Activated naive CD4-positive, alpha-beta T cell treated with anti-CD3 and anti-CD28 coated beads for 36 hours (primary cell): ENCODE results near the gene CAMTA1. TPM values are rescaled to one million over a fixed set of nuclear protein-coding genes. Genes with fewer than 3 reads are reported as not detected.
"Not testable (repeated sequence)": the region's sequence is repeated elsewhere in the genome, so short reads cannot be mapped to it uniquely, and the experiment has no call there.

Experiments used
- CTCF ChIA-PET: fragments of 350-600 bp; sonication (Branson Sonifier 250); formaldehyde crosslinking; loops from one replicate; lab custom pipeline; 2021; ENCODE audit warnings: antibody characterized with exemption; lab: Charles Lee
- DNase-seq: peaks from one replicate; pipeline ENCODE4 v3.0.0-alpha.2; 2020
- H3K27ac Mint-ChIP-seq: one replicate; pipeline ENCODE4 v1.8.0; 2021; ENCODE audit warnings: mild to moderate bottlenecking, mixed read lengths
- H3K27me3 Mint-ChIP-seq: one replicate; pipeline ENCODE4 v1.8.0; 2021; ENCODE audit warnings: low read depth, mixed read lengths
- H3K36me3 Mint-ChIP-seq: one replicate; pipeline ENCODE4 v1.8.0; 2021; ENCODE audit warnings: low read depth, mixed read lengths
- H3K4me1 Mint-ChIP-seq: one replicate; pipeline ENCODE4 v1.8.0; 2021; ENCODE audit warnings: low read depth, mixed read lengths
- H3K4me3 Mint-ChIP-seq: one replicate; pipeline ENCODE4 v1.8.0; 2021; ENCODE audit warnings: mild to moderate bottlenecking, moderate library complexity, mixed read lengths
- H3K9me3 Mint-ChIP-seq: one replicate; pipeline ENCODE4 v1.8.0; 2021; ENCODE audit warnings: mixed read lengths
- intact Hi-C: fragments of 100-400 bp; cut with micrococcal nuclease; formaldehyde crosslinking; loops from one replicate; pipeline ENCODE4 v1.15.1; 2023
- total RNA-seq, 2 experiments: library from RNA; stranded (reverse); gene quantifications; one replicate each; pipeline ENCODE4 v1.2.3, GENCODE V29; 2021

Gene CAMTA1
- total RNA-seq, 2 experiments from 2014 or later: 61.5 to 70.9 TPM

DNA sequence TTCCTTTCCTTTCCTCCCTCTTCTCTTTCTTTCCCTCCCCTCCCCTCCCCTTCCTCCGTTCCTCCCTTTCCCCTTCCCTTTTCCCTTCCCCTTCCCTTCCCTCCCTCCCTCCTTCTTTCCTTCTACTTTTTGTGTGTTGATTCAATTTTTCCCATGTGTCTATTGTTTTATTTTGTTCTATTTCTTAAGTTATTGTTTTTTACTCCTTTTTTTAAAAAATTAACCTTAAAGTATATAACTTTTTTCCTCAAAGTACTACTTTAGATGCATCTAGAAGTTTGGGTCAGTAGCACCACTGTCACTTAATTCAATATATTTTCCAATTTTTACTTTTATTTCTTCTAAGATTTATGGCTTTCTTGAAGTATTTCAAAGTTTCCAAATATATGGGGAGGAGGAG, 537.7 kb downstream of the CAMTA1 start:
- CTCF ChIA-PET: no interaction called here
- Mint-ChIP-seq H3K4me3 (no peak overlapping the region), H3K9me3 (peaks cover 9% of the 10 kb centered on the region), H3K27me3 (peaks cover 16% of the 10 kb centered on the region), H3K36me3 (no peaks in the 10 kb centered on the region), H3K27ac (no peak overlapping the region), H3K4me1 (no peaks in the 10 kb centered on the region)
- intact Hi-C loops: no loop called here
- no peak for DNase-seq

GRCh38 chr1:7325254-7325653, 540.0 kb downstream of the CAMTA1 start:
- intact Hi-C loops: no loop called here
- H3K9me3 Mint-ChIP-seq: peaks cover 12% of the 10 kb centered on the region
- CTCF ChIA-PET: no interaction called here

DNA sequence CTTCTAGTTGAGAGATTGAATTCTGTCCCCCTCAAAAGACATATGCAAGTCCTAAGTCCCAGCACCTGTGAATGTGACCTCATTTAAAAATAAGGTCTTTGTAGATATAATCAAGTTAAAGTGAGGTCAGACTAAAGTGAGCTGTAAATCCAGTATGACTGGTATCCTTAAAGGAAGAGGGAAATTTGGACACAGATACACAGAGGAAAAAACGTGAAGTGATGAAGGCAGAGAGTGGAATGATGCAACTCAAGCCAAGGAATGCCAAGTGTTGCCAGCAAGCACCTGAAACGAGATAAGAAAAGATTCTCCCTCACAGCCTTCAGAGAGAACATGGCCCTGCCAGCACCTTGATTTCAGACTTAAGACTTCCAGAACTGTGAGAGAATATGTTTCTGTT, 541.1 kb downstream of the CAMTA1 start:
- intact Hi-C loops: no loop called here
- DNase-seq: no peak
- CTCF ChIA-PET: no interaction called here
- Mint-ChIP-seq H3K27me3 (peaks cover 16% of the 10 kb centered on the region), H3K4me1 (no peaks in the 10 kb centered on the region), H3K27ac (no peak overlapping the region), H3K9me3 (peaks cover 12% of the 10 kb centered on the region), H3K36me3 (no peaks in the 10 kb centered on the region), H3K4me3 (no peak overlapping the region)

More at GRCh38 chr1:7325254-7325653, 540.0 kb downstream of the CAMTA1 start:
- Mint-ChIP-seq H3K27ac (no peak overlapping the region), H3K36me3 (no peaks in the 10 kb centered on the region), H3K4me1 (no peaks in the 10 kb centered on the region), H3K4me3 (no peak overlapping the region), H3K27me3 (peaks cover 16% of the 10 kb centered on the region)
- DNase-seq: no peak

- Mint-ChIP-seq H3K36me3 (no peaks in the 10 kb centered on the region), H3K27me3 (peaks cover 18% of the 10 kb centered on the region), H3K4me1 (no peaks in the 10 kb centered on the region), H3K4me3 (no peak overlapping the region), H3K27ac (no peak overlapping the region), H3K9me3 (peaks cover 12% of the 10 kb centered on the region)
- no peak for DNase-seq
- CTCF ChIA-PET: no interaction called here
- intact Hi-C loops: no loop called here
These were observed 542.6 kb downstream of the CAMTA1 start for GRCh38 chr1:7327849-7328248.

DNA sequence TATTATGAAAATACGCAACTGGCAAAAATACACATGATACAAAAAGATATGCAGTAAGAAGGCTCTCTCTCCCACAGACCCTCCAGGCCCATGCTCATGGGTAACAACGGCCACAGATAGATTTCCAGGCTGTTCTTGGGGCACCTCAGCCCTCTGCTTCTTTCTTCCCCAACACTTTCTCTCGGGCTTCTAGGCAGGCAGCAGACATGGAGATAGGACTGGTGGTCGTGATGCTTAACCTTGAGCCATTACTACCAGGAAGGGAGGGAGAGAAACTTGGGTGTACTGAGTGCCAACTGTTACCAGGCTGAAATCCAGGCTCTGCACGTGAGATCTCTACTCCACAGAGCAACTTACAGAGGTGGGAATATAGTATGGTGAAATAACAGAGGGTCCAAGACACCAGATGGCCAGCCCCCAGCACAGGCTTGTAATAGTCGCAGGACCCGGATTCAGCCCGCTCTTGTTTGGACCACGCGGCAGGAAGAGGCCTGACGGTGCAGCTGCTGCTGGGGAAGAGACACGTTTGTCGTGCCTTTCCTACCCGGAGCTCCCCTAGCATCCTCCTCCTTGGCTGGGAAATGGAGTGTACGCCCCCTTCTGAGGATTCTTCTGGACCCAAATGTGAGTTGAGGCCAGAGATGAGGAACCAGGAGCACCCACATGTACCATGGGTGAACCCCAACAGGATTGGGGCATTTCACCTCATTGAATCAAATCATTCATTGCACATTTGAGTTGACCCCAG, 544.8 kb downstream of the CAMTA1 start:
- no peak for DNase-seq
- Mint-ChIP-seq H3K9me3 (peaks cover 12% of the 10 kb centered on the region), H3K4me1 (no peaks in the 10 kb centered on the region), H3K36me3 (no peaks in the 10 kb centered on the region), H3K27ac (no peak overlapping the region), H3K27me3 (peaks cover 19% of the 10 kb centered on the region), H3K4me3 (no peak overlapping the region)
- CTCF ChIA-PET: no interaction called here
- intact Hi-C loops: no loop called here

DNA sequence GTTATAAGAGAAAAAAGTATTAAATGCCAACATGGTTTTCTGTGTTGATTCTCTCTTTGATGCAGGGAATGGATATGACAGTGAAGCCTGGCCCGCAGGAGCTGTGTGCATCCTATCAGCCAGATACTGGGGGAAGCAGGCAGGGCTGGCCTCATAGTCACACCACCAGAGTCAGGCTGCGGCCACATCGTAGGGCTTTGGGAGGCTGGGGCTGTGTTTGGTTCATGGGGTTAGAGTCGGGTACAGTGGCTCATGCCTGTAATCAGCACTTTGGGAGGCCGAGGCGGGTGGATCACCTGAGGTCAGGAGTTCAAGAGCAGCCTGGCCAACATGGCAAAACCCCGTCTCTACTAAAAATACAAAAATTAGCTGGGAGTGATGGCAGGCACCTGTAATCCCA, 545.5 kb downstream of the CAMTA1 start:
- intact Hi-C loops, H3K4me3 Mint-ChIP-seq, CTCF ChIA-PET, DNase-seq, H3K27ac Mint-ChIP-seq, H3K4me1 Mint-ChIP-seq, H3K36me3 Mint-ChIP-seq: not testable (repeated sequence)
- Mint-ChIP-seq H3K9me3 (peaks cover 12% of the 10 kb centered on the region), H3K27me3 (peaks cover 14% of the 10 kb centered on the region)

- Mint-ChIP-seq H3K4me3 (no peak overlapping the region), H3K36me3 (no peaks in the 10 kb centered on the region), H3K4me1 (no peaks in the 10 kb centered on the region), H3K27ac (no peak overlapping the region), H3K27me3 (peaks cover 10% of the 10 kb centered on the region), H3K9me3 (peaks cover 9% of the 10 kb centered on the region)
- intact Hi-C loops: no loop called here
- DNase-seq: no peak
- CTCF ChIA-PET: no interaction called here
These were observed 546.8 kb downstream of the CAMTA1 start for GRCh38 chr1:7331926-7332535.

DNA sequence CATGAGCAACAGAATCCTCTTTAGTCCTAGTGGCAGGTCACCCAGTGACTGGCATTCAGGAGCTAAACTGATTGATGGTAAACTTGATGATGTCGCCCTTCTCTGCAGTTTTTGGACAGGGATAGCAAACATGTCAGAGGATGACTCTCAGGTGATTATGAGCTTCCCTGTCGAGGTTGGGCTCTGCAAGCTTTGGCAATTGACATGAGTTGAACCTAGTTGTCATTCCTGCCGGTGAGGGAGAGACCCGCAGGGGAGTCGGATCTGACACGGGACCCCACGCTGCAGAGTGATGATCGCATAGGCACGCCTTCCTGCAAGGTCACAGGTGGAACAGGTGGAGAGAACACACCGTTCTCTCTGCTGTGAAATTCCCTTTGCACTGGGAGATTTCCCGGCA, 547.8 kb downstream of the CAMTA1 start:
- Mint-ChIP-seq H3K27ac (no peak overlapping the region), H3K4me3 (no peak overlapping the region), H3K9me3 (peaks cover 2% of the 10 kb centered on the region), H3K36me3 (no peaks in the 10 kb centered on the region), H3K4me1 (no peaks in the 10 kb centered on the region), H3K27me3 (peaks cover 8% of the 10 kb centered on the region)
- CTCF ChIA-PET: no interaction called here
- intact Hi-C loops: no loop called here
- no peak for DNase-seq

GRCh38 chr1:7333620-7334019, 548.4 kb downstream of the CAMTA1 start:
- H3K27ac Mint-ChIP-seq: no peak overlapping the region
- H3K9me3 Mint-ChIP-seq: no peaks in the 10 kb centered on the region
- no peak for DNase-seq
- no peaks in the 10 kb centered on the region for H3K4me1 Mint-ChIP-seq
- H3K36me3 Mint-ChIP-seq: no peaks in the 10 kb centered on the region
- H3K27me3 Mint-ChIP-seq: peaks cover 8% of the 10 kb centered on the region
- H3K4me3 Mint-ChIP-seq: no peak overlapping the region
- intact Hi-C loops: no loop called here
- CTCF ChIA-PET: no interaction called here

DNA sequence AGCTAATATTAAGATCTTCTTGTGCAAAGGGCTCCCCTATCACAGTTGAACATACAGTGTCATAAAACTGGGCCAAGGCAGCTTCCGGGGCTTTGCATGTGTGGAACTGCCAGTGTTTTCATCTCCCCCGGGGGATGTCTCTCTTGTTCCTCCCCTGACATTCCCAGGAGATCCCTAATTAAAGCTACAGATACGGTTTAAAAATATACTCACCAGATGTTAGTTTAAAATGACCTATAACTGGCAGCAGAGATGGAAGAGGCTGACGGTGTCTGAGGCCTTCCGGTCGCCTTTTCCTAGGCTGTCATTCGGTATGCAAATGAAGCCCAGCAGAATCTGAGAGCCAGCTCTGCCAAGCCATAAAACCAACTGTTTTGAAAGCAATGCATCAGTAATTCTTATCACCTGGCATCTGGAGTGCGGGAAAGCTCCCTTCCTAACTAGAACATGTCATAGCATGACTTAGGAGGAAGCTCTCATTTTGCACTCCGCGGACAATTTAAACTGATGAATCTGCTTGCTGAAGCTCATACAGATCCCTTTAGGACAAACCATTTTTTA, 549.3 kb downstream of the CAMTA1 start:
- Mint-ChIP-seq H3K27me3 (peaks cover 8% of the 10 kb centered on the region), H3K4me3 (no peak overlapping the region), H3K4me1 (no peaks in the 10 kb centered on the region), H3K27ac (no peak overlapping the region), H3K9me3 (no peaks in the 10 kb centered on the region), H3K36me3 (no peaks in the 10 kb centered on the region)
- CTCF ChIA-PET: no interaction called here
- intact Hi-C loops: no loop called here
- DNase-seq: no peak

DNA sequence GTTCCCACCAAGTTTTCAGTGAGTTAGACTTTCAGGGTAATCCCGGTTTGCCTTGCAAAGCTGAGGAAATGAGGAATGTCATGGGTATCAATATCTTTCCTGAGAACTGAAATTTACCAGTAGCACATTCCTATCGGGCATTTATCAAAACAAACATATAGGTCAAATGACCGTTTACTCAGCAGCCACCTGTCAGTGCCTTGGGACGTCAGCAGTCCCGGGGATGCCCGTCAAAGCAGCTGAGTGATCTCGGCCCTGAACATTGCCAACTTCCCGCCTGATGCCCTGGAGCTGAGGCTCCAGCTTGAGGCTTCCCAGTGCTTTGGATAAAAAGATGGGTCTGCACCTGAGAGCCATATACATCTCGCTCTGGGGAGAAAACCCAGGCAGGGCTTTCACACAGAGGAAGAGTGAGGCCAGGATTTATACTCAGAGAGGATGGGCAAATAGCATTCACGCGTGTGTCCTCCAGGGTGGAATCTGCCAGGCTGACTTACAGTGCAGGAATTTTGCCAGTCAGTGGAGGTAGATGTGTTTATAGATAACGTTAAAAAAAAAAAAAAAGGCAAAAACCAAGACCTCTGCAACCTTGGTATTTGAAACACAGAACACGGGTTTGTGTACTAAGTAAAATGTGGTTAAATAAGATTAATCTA, 550.1 kb downstream of the CAMTA1 start:
- CTCF ChIA-PET: interaction anchor here (0.6 kb wide), 2 partner anchors 56 to 417 kb away, joined by 3 read pairs; no protein-coding TSS in a partner anchor
- Mint-ChIP-seq H3K4me1 (no peaks in the 10 kb centered on the region), H3K9me3 (no peaks in the 10 kb centered on the region)

DNA sequence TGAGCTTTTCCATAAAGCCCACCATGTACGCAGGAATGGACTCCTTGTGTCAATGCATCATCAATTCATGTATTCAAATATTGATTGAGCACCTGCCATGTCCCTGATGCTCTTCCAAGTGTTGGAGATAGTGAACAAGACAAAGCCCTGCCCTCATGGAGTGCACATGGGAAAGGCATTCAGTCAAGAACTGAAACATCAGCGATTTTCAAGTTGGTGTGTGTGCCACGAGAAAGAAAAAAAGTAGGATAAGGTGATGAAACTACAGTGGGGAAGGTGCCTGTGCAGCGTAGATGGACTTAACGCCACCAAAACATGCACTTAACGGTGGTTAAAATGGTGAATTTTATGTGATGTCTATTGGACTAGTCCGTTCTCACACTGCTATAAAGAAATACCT, 553.2 kb downstream of the CAMTA1 start:
- Mint-ChIP-seq H3K36me3 (no peaks in the 10 kb centered on the region), H3K27me3 (peaks cover 5% of the 10 kb centered on the region), H3K4me1 (no peaks in the 10 kb centered on the region), H3K9me3 (no peaks in the 10 kb centered on the region), H3K4me3 (no peak overlapping the region), H3K27ac (no peak overlapping the region)
- DNase-seq: no peak
- intact Hi-C loops: no loop called here
- CTCF ChIA-PET: no interaction called here

More for the DNA sequence above, 550.1 kb downstream of the CAMTA1 start:
- H3K36me3 Mint-ChIP-seq: no peaks in the 10 kb centered on the region
- no peak for DNase-seq
- no peak overlapping the region for H3K4me3 Mint-ChIP-seq
- intact Hi-C loops: no loop called here
- no peak overlapping the region for H3K27ac Mint-ChIP-seq
- H3K27me3 Mint-ChIP-seq: peaks cover 8% of the 10 kb centered on the region
